Vagina (tissue), 2 donors: ENCODE results near the gene MAP2K3. TPM values are rescaled to one million over a fixed set of nuclear protein-coding genes. Genes with fewer than 3 reads are reported as not detected.

Experiments used
- DNase-seq, 2 donors: peaks; one replicate each; pipeline ENCODE4 v3.0.0-alpha.2; 2017; ENCODE audit errors: extremely low spot score in 2 of 2
- H3K27ac ChIP-seq: fragments of 200-600 bp; sonication (generic); one replicate; pipeline ENCODE4 v1.5.1; 2019
- H3K27me3 ChIP-seq: fragments of 200-600 bp; sonication (generic); one replicate; pipeline ENCODE4 v1.5.1; 2019
- H3K36me3 ChIP-seq, 2 donors: fragments of 200-600 bp; sonication (generic); one replicate each; pipeline ENCODE4 v1.5.1; 2017 to 2019
- H3K4me1 ChIP-seq: fragments of 200-600 bp; sonication (generic); one replicate; pipeline ENCODE4 v1.5.1; 2019
- H3K4me3 ChIP-seq, 2 donors: fragments of 200-600 bp; sonication (generic); 1 replicate in 1 of 2; 2 replicates in 1 of 2; pipeline ENCODE4 v1.5.1; 2016 to 2019
- H3K9me3 ChIP-seq: fragments of 200-600 bp; sonication (generic); one replicate; pipeline ENCODE4 v1.5.1; 2019
- POLR2A ChIP-seq, 2 donors: fragments of 450-650 bp; IDR thresholded peaks; one replicate each; pipeline ENCODE4 v1.6.1; 2017; ENCODE audit warnings: antibody characterized with exemption in 2 of 2, mild to moderate bottlenecking in 2 of 2, moderate library complexity in 2 of 2
- POLR2AphosphoS5 ChIP-seq, 2 donors: sonication (generic); formaldehyde crosslinking; IDR thresholded peaks; one replicate each; pipeline ENCODE4 v1.9.0; 2017; ENCODE audit warnings: antibody characterized with exemption in 2 of 2, mild to moderate bottlenecking in 2 of 2, low read depth in 1 of 2; ENCODE audit not compliant: insufficient read depth in 1 of 2
- intact Hi-C: fragments of 100-400 bp; cut with DNase I; formaldehyde crosslinking; loops from one replicate; pipeline ENCODE4 v1.15.1; 2023
- total RNA-seq: library from RNA; depleted of rRNA; stranded (reverse); fragments of >200 nt; gene quantifications from one replicate; pipeline ENCODE4 v1.2.3, GENCODE V29; 2016
- TF ChIP-seq, protein P1 (sequence below), 3 experiments: fragments of 450-650 bp in 2 of 3; fragments of 200-600 bp in 1 of 3; sonication (generic) in 1 of 3; IDR thresholded peaks; one replicate each; pipeline ENCODE4 v1.5.1; 2017 to 2019; ENCODE audit warnings: antibody characterized with exemption in 3 of 3, mild to moderate bottlenecking in 2 of 3, moderate library complexity in 2 of 3

MAP2K3 gene
- total RNA-seq, 1 donor from 2014 or later, result 21.6 TPM

DNA sequence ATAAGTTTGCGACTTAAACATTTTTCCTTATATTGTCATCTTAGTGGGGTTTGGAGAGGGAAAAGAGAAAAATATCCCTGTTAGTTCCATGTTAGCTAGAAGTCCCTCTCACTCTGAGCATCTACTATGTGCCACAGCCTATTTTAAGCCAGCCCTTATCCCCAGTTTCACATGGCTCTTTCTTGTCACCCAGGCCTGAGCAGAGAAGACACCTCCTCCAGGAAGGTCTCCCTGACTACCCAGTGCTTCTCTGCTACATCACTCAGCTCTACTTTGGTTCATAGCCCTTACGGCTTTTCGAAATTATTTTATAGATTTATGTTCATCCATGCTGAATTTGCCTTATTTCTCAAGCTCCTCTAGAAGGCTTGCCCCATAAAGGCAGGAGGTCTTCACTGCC is 7.2 kb upstream of the MAP2K3 start:
- intact Hi-C loops, result no loop called here

DNA sequence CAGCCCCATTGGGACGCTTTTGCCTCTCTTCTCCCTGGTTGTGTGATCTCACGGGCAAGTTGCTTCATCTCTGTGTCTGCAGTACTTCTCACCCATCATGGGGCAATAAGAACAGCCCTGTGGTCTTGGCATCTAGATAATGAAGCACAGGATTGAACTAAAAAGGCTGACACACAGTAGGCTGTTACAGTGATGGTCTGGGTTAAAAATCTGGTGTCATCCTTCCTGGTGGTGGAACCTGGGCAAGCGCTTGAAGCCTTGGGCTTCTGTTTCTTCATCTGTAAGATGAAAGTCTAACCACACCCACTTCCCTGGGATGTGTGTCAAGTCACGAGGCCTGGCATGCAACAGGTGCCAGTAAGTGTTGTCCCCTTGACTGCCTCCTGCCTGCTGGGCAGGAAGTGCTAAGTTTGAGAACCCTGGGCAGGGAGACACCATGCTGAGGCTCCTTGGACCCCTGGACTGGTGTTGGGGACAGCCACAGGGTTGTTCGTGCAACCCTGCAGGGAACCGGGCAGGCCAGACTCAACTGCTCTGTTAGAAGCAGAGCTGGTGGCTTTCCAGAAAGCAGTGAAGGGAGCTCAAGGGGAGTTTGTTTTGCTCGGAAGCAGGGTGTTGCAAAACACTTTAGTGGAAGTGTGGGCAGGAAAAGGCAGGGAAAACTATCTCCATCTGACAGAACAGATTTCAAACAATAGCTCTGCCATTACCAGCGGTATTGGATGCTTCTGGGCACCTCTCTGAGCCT is 5.9 kb upstream of the MAP2K3 start:
- intact Hi-C loops, result no loop called here
- no peak overlapping the region for H3K27ac ChIP-seq
- no peaks in the 10 kb centered on the region for H3K36me3 ChIP-seq
- no peaks in the 10 kb centered on the region for H3K9me3 ChIP-seq
- TF ChIP-seq, protein P1, sequence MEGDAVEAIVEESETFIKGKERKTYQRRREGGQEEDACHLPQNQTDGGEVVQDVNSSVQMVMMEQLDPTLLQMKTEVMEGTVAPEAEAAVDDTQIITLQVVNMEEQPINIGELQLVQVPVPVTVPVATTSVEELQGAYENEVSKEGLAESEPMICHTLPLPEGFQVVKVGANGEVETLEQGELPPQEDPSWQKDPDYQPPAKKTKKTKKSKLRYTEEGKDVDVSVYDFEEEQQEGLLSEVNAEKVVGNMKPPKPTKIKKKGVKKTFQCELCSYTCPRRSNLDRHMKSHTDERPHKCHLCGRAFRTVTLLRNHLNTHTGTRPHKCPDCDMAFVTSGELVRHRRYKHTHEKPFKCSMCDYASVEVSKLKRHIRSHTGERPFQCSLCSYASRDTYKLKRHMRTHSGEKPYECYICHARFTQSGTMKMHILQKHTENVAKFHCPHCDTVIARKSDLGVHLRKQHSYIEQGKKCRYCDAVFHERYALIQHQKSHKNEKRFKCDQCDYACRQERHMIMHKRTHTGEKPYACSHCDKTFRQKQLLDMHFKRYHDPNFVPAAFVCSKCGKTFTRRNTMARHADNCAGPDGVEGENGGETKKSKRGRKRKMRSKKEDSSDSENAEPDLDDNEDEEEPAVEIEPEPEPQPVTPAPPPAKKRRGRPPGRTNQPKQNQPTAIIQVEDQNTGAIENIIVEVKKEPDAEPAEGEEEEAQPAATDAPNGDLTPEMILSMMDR (IDR thresholded peaks at IDR 0.05), result no peak
- TF ChIP-seq POLR2AphosphoS5 (IDR thresholded peaks at IDR 0.05; ENCODE audit: insufficient read depth in 1 of 2, low read depth in 1 of 2), result peak in 1 of 2 donors; percentile 34
- no peaks in the 10 kb centered on the region for H3K27me3 ChIP-seq
- no peak for DNase-seq
- H3K4me3 ChIP-seq, result no peak overlapping the region
- H3K4me1 ChIP-seq, result peaks cover 59% of the 10 kb centered on the region

More for the DNA sequence above, 7.2 kb upstream of the MAP2K3 start:
- Histone ChIP-seq H3K36me3 (no peaks in the 10 kb centered on the region), H3K4me1 (peaks cover 46% of the 10 kb centered on the region), H3K9me3 (no peaks in the 10 kb centered on the region), H3K27ac (no peak overlapping the region), H3K4me3 (no peak overlapping the region), H3K27me3 (no peaks in the 10 kb centered on the region)
- DNase-seq, result no peak
- TF ChIP-seq POLR2A (IDR thresholded peaks at IDR 0.05) (no peak), POLR2AphosphoS5 (IDR thresholded peaks at IDR 0.05; ENCODE audit: insufficient read depth in 1 of 2, low read depth in 1 of 2) (no peak)
- TF ChIP-seq, protein P1 (IDR thresholded peaks at IDR 0.05), result no peak

DNA sequence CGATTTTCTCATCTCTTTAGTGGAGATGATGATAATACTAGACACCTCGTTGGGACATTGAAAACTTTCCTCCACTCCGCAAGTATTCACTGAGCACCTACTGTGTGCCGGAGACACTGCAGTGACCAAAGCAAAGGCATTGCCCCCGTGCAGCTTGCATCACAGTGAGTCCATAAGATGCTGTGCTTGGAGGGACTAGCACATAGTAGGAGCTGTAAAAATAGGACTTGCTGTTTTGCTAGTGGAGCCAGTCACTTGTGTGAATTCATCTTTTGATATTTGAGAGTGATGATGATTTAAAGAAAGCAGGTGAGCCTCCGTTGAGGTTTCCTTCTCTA is 5.3 kb upstream of the MAP2K3 start:
- Histone ChIP-seq H3K36me3 (no peaks in the 10 kb centered on the region), H3K4me1 (peaks cover 63% of the 10 kb centered on the region), H3K9me3 (no peaks in the 10 kb centered on the region), H3K27ac (no peak overlapping the region), H3K4me3 (no peak overlapping the region), H3K27me3 (no peaks in the 10 kb centered on the region)
- intact Hi-C loops, result no loop called here
- TF ChIP-seq POLR2A (IDR thresholded peaks at IDR 0.05) (no peak), POLR2AphosphoS5 (IDR thresholded peaks at IDR 0.05; ENCODE audit: insufficient read depth in 1 of 2, low read depth in 1 of 2) (no peak)
- TF ChIP-seq, protein P1 (IDR thresholded peaks at IDR 0.05), result no peak
- DNase-seq, result no peak

DNA sequence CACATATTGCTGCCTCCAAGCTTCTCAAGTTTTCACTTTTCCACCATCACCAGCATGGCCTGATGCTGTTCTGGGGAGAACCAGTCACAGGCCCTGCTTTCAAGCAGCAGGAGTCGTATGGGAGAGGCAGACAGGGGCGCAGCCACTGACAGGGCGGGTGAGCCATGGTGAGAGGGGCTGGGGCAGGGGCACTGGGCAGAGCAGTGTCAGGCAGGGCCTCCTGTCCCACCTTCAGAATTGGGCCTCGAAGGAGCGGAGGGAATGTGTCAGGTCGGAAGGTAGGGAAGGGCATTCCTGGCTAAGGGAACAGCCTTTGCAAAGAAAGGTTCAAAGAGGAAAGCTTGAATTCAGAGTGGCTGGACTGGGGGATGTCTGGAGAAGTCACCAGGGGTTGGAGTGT is 4.9 kb upstream of the MAP2K3 start:
- H3K27ac ChIP-seq, result no peak overlapping the region
- no peaks in the 10 kb centered on the region for H3K27me3 ChIP-seq
- intact Hi-C loops, result no loop called here
- TF ChIP-seq, protein P1 (IDR thresholded peaks at IDR 0.05), result no peak
- TF ChIP-seq POLR2A (IDR thresholded peaks at IDR 0.05), result no peak
- no peak for TF ChIP-seq POLR2AphosphoS5 (IDR thresholded peaks at IDR 0.05; ENCODE audit: insufficient read depth in 1 of 2, low read depth in 1 of 2)
- no peaks in the 10 kb centered on the region for H3K36me3 ChIP-seq
- no peaks in the 10 kb centered on the region for H3K9me3 ChIP-seq
- H3K4me3 ChIP-seq, result no peak overlapping the region
- H3K4me1 ChIP-seq, result peaks cover 61% of the 10 kb centered on the region
- DNase-seq, result no peak

DNA sequence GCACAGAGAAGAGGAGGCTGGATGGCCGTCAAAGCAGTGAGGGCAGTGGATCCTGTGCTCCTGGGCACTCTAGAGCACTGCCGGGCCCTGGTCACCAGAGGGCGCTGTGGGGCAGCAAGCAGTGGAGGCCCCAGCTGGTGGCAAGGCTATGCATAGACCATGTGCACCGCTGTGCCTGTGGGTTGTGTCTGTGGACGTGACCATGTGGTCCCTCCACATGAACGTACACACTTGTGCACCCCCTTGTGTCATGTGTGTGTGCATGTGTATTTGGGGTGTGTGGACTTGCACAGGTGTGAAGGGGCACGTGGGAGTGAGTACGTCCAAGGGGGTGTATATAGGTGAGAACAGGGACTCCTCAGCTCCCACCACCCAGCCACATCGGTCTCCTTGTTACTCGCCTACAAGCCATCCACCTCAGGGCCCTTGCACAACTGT is 4.4 kb upstream of the MAP2K3 start:
- Histone ChIP-seq H3K4me3 (no peak overlapping the region), H3K4me1 (peaks cover 57% of the 10 kb centered on the region), H3K27ac (no peak overlapping the region), H3K27me3 (no peaks in the 10 kb centered on the region), H3K36me3 (no peaks in the 10 kb centered on the region), H3K9me3 (no peaks in the 10 kb centered on the region)
- DNase-seq, result no peak
- intact Hi-C loops, result loop anchor here (10.0 kb wide), 1 partner anchor 155 kb away; the partner anchor contains the start of gene DHRS7B
- peak in 1 of 2 donors; percentile 21 for TF ChIP-seq POLR2AphosphoS5 (IDR thresholded peaks at IDR 0.05; ENCODE audit: insufficient read depth in 1 of 2, low read depth in 1 of 2)
- no peak for TF ChIP-seq POLR2A (IDR thresholded peaks at IDR 0.05)
- TF ChIP-seq, protein P1 (IDR thresholded peaks at IDR 0.05), result peak; percentile 86 to 96 (median 92)
